A673 (cell line): ENCODE data around the gene DHCR24.

Source experiments
- CTCF ChIP-seq: fragments of 300-800, 200-600 bp; sonication (generic); conservative IDR thresholded peaks from 2 replicates; pipeline ENCODE4 v1.5.1; 2017; ENCODE audit warnings: low read depth, mild to moderate bottlenecking, antibody characterized with exemption, low read length, moderate library complexity, mixed read lengths
- EZH2 ChIP-seq: fragments of 200-600 bp; sonication (generic); IDR thresholded peaks from 2 replicates; pipeline ENCODE4 v1.6.1; 2017; ENCODE audit warnings: borderline replicate concordance, low read depth, mild to moderate bottlenecking, mixed read lengths, antibody characterized with exemption, low read length; ENCODE audit not compliant: poor library complexity, severe bottlenecking

GRCh38 chr1:54814126-54814498 lies 72.9 kb downstream of the DHCR24 start:
- TF ChIP-seq CTCF (no peak), EZH2 (no peak)
